Activated T-helper 1 cell treated with Interleukin-2 at 50 U/mL for 16 hours (primary cell): Measurements from ENCODE around the gene FAAP100.

Experiments
- DNase-seq: peaks from one replicate; pipeline ENCODE4 v3.0.0-alpha.2; 2020; ENCODE audit warnings: low read depth

Gene FAAP100

DNA sequence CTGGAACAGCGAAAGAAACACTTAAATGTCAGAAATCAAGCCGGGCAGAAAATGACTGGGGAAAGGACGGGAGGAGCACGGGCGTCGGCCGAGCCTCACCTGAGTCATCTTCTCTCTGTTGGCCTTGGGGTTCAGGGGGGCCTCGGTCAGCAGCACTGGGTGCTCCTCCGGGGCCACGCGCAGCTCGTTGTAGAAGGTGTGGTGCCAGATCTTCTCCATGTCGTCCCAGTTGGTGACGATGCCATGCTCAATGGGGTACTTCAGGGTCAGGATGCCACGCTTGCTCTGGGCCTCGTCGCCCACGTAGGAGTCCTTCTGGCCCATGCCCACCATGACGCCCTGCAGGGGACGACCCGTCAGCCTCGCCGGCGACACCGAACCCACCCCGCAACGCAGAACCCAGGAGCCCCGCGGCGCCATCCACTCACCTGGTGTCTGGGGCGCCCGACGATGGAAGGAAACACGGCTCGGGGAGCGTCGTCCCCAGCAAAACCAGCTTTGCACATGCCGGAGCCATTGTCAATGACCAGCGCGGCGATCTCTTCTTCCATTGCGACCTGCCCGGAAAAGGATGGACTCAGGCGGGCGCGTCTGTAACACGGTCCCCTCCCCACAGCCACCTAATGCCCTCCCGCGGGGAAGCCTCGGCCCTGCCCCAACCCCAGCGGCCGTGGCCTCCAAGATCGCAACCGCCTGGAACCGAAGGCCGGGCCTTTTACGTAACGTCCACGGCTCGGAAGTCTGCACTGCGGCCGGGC lies 40.2 kb downstream of the FAAP100 start:
- no peak for DNase-seq

GRCh38 chr17:81511554-81511803 lies 40.7 kb downstream of the FAAP100 start:
- DNase-seq = no peak

DNA sequence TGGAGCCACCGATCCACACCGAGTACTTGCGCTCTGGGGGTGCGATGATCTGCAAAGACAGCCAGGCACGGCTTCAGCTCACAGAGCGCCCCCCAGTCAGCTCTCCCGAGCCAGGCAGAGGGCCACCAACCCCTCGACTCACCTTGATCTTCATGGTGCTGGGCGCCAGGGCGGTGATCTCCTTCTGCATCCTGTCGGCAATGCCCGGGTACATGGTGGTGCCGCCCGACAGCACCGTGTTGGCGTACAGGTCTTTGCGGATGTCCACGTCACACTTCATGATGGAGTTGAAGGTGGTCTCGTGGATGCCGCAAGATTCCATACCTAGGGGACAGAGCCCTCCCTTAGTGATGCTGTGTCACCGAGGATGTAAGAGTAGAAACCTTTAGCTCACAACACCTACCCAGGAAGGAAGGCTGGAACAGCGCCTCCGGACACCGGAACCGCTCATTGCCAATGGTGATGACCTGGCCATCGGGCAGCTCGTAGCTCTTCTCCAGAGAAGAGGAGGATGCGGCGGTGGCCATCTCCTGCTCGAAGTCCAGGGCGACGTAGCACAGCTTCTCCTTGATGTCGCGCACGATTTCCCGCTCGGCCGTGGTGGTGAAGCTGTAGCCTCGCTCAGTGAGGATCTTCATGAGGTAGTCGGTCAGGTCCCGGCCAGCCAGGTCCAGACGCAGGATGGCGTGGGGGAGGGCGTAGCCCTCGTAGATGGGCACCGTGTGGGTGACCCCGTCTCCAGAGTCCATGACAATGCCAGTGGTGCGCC lies 41.2 kb downstream of the FAAP100 start:
- no peak for DNase-seq

DNA sequence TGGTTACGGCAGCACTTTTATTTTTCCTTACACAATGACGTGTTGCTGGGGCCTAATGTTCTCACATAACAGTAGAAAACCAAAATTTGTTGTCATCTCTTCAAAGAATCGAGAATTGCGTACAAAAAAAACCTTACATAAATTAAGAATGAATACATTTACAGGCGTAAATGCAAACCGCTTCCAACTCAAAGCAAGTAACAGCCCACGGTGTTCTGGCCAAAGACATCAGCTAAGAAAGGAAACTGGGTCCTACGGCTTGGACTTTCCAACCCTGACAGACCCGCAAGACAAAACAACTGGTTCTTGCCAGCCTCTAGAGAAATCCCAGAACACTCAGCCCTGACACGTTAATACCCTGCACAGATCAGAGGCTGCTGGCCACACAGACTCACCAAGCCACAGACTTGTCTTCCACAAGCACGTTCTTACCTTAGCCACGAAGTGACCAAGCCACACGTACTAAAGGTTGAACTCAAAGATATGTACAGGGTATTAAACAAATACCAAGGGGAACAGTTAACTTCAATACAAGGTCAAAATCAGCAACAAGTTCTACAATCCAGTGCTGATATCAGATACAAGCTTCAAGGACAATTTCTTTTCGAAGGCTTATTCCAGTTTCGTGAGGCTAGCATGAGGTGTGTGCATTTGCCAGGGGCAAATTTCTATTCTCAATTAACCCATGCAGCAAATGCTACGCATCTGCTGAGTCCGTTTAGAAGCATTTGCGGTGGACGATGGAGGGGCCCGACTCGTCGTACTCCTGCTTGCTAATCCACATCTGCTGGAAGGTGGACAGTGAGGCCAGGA lies 42.0 kb downstream of the FAAP100 start:
- DNase-seq = no peak

GRCh38 chr17:81509207-81509971 lies 42.8 kb downstream of the FAAP100 start:
- no peak for DNase-seq

DNA sequence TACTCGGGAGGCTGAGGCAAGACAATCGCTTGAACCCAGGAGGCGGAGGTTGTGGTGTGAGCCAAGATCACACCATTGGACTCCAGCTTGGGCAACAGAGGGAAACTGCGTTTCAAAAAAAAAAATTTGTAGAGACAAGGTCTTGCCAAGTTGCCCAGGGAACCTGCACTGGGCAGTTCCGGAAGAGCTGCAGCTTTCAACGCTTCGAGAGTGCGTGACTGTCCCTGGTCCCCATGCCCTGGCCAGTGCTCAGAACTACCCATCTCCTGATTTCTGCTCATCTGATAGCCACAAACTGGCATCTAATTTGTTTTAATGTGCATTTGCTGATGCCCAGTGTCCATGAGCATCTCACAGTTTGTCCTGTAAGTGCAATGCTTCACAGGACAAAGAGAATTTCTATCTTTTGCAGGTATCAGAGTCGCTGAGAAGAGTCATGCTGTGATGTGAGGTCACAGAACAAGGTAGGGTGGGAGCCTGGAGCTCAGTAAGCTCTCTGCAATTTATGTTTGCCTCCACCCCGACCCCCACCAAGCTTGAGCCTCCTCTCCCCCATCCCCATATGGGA lies 43.4 kb downstream of the FAAP100 start:
- DNase-seq = no peak

DNA sequence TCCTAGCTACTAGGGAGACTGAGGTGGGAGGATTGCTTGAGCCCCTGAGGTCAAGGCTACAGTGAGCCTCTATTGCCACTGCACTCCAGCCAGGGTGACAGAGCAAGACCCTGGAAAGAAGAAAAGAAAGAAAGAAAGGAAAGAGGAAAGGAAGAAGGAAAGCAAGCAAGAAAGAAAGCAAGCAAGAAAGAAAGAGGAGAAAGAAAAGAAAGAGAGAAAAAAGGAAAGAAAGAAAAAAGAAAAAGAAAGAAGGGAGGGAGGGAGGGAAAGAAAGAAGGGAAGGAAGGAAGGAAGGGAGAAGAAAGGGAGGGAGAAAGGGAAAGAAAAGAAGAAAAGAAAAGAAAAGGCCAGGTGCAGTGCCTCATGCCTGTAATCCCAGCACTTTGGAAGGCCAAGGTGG lies 48.5 kb downstream of the FAAP100 start:
- DNase-seq = no peak

GRCh38 chr17:81502471-81503017 lies 49.6 kb downstream of the FAAP100 start:
- no peak for DNase-seq

DNA sequence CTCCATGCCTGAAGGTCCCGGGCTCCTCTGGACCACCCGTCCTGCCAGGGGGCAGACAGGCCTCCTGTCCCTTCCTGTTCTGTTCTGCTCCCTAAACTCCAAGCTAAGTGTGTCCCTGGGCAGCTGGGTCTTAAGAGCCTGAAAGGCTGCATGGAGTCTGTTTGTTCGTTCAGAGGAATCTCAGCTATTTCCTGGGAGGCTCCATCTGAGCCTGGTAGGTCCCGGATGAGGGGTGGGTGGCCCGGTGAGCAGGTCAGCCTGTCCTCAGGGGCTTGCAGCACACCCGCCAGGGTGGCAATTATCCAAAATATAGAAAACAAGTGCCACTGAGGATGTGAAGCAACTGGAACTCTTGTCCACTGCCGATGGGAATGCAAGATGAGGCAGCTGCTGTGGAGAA lies 52.1 kb downstream of the FAAP100 start:
- DNase-seq = no peak

GRCh38 chr17:81499601-81499970 lies 52.6 kb downstream of the FAAP100 start:
- no peak for DNase-seq

- DNase-seq = no peak
These were observed 53.1 kb downstream of the FAAP100 start for GRCh38 chr17:81498953-81499600.

DNA sequence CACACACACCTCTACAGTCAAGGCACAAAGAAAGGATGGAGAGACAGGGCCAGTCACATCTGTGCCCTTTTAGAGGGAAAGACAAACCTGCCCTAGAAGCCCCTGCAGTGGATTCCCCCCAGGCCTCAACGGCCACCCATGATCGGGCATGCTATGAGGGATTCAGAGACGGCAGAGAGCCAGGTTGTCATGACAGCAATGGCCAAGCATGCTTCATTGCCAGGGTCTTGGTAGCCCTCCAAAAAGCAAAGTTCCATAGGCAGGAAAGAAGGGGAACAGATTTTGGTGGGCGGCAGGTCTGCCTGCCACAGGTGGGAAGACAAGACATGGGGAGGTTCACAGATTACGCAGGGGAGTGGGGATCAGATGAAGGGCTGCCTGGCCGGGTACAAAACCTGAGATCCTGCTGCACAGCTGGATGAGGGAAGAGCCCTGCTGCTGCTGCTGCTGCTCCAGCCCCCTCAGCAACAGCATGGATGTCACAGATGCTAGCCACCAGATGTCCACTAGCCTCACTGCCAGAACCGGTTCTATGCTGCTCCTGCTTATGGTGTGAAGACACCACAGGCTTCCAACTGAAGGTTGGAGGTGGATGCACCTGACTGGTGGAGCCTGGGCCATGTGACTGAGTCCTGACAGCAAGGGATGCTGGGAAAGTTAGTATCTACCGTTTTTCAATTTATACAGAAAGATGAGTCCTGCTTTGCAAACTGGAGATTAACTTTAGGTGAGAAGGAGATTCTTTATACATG lies 57.4 kb downstream of the FAAP100 start:
- no peak for DNase-seq

DNA sequence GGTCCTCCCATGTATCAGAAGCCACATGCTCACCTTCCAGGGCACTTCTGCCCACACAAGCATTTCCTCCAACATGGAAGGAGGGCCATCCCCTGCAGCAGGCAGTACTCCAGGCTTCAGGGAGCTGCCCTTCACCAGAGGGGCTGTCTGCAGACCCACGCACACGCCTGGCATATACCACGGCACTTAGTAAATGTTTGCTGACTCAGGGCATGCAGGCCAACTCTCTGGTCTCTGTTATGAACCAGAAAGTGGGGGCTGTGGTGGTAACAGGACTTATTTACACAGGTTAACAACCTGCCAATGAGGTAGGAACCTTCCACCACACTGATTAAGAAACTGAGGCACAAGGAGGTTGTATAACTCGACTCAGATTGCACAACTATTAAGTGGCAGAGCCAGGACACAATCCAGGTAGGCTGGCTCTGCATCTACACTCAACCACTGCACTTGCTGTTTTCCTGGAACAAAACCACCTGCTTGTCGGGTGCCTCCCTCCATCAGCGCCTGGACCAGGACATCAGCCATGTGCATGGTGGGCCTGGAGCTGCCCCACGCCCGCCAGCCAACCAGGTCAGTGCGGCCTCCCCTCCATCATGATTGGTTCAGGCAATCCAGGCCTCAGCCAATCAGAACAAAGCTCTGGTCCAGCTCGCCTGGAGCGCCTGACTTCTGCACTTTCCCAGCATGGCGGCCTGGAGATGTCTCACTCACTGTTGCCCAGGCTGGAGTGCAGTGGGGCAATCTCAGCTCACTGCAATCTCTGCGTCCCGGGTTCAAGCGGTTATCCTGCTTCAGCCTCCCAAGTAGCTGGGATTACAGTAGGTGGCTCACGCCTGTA lies 58.7 kb downstream of the FAAP100 start:
- DNase-seq = no peak

DNA sequence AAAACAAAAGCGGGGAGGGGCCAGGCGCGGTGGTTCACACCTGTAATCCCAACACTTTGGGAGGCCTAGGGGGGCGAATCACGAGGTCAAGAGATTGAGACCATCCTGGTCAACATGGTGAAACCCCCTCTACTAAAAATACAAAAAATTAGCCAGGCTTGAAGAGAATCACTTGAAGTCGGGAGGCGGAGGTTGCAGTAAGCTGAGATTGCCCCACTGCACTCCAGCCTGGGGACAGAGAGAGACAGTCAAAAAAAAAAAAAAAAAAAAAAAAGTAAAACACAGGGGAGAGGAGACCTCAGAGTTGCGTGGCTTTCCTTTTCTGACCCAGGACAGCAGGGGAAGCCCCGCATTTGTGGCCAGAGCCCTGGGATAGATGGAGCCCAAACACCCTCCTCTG lies 59.4 kb downstream of the FAAP100 start:
- DNase-seq = no peak

DNA sequence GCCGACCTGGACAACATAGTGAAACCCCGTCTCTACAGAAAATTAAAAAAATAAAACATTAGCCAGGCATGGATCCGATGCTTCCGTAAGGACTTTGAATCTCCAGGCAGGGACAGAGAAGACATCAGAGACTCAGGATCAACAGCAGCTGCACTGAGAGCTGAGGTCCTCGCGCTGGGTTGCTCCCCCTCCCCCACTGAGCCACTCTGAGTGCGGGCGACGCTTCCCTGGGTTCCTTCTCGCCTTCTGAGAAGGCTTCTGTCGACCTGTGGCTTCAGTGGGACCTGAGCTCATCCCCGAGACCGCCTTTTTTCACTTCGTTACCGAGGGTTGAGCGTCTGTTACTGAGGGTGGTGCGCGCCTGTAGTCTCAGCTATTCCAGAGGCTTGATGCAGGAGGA lies 60.0 kb downstream of the FAAP100 start:
- no peak for DNase-seq

DNA sequence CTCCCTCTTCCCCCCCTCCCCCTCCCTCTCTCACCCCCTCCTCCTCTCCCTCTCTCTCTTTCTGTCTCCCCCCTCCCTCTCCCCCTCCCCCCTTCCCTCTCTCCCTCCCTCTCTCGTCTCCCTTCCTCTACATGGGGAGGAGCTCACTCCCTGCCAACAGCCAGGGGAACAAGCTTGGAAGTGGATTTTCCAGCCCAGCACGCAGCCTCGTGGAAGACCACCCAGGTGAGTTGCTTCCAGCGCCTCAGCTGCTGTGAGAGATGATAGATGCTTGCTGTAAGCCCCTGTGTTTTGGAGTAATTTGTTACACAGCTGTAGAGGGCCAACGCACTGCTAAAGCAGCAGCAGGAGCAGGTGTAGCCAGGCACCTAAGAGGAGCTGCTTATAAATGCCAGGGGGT lies 60.4 kb downstream of the FAAP100 start:
- DNase-seq = no peak

DNA sequence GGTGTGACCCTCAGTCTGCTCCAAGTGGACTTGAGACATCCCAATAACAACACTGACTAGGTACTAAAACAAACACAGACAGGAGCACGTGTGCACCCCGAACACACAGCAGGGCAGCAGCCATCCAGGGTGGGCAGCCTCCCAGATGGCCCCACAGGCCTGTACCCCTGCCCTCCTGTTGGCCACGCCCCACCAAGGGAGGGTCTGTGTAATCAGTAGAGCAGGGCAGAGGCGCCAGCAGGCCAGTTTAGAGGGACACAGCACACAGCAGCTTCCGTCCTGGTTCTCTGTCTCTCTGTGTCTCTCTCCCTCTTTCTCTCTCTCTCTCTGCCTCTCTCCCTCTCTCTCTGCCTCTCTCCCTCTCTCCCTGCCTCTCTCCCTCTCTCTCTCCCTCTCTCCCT lies 61.0 kb downstream of the FAAP100 start:
- DNase-seq = no peak

DNA sequence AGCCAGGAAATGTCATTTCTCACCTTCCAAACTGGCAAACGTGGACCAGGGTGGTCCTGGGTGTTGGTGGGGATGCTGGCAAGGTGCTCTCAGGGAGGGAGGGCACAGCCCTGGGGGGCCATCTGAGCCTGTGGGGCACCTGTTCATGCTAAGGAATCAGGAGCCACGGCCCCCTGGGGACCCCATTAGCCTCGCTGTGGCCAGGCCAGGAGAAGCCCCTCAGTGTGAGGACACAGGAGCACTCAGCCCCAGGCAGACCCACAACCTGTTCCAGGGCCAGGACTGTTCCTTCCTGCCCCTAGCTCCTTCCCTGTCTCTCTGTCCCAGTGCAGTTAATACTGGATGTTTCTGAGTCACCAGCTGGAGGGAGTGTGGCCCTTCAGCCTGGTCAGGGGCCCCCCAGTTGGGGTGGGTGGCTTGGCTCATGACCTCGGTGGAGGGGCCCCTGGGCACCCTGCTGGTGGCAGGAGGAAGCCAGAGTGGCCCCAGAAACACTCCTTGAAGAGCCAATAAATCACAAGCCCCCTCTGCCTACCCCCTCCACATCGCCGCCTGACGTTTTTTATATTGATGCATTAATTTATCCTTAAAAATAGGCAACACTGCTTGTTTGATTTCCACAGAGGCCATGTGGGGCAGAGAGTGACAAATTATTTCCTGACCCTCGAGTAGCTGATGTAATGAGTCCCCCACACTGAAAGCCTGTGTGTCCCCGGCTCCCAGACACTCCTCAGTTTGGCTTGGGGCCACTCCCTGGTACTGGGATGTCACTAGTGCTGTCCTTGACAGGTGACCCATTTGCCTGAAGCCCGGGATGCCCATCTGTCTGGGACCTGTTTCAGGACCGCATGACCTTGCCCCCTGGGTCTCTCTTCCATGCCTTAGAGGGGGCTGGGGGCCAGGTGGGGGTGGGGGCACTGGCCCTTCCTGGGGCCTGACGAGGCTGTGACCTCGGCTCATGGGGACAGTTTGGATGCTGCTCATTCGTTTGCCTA lies 61.9 kb downstream of the FAAP100 start:
- DNase-seq = no peak
